ENCODE results near the gene OR5F1. TPM values are rescaled to one million over a fixed set of nuclear protein-coding genes. Genes with fewer than 3 reads are reported as not detected.

OR5F1 gene
- total and polyA plus RNA-seq, 7 donors, result not detected

Other genes starting within 250 kb of the OR5F1 start
- gene OR5D13, start 221.2 kb downstream of the OR5F1 start, total RNA-seq, result not detected
- gene OR5D13, start 221.2 kb downstream of the OR5F1 start, polyA plus RNA-seq, result not detected
- gene OR5D14, start 199.1 kb downstream of the OR5F1 start, total RNA-seq, result not detected
- not detected for gene OR5D14, start 199.1 kb downstream of the OR5F1 start, polyA plus RNA-seq
- not detected for gene OR5L1, start 183.3 kb downstream of the OR5F1 start, total RNA-seq
- not detected for gene OR5L1, start 183.3 kb downstream of the OR5F1 start, polyA plus RNA-seq
- gene OR5D18, start 175.0 kb downstream of the OR5F1 start, total RNA-seq, result not detected
- not detected for gene OR5D18, start 175.0 kb downstream of the OR5F1 start, polyA plus RNA-seq
- gene OR5L2, start 167.4 kb downstream of the OR5F1 start, total RNA-seq, result not detected
- gene OR5L2, start 167.4 kb downstream of the OR5F1 start, polyA plus RNA-seq, result not detected
- not detected for gene OR5D16, start 155.9 kb downstream of the OR5F1 start, total RNA-seq
- gene OR5D16, start 155.9 kb downstream of the OR5F1 start, polyA plus RNA-seq, result not detected
- gene TRIM51, start 111.3 kb downstream of the OR5F1 start, total RNA-seq, result not detected
- gene TRIM51, start 111.3 kb downstream of the OR5F1 start, polyA plus RNA-seq, result not detected
- not detected for gene OR5W2, start 80.0 kb downstream of the OR5F1 start, total RNA-seq
- not detected for gene OR5W2, start 80.0 kb downstream of the OR5F1 start, polyA plus RNA-seq
- gene OR5I1, start 58.2 kb downstream of the OR5F1 start, total RNA-seq, result not detected
- gene OR5I1, start 58.2 kb downstream of the OR5F1 start, polyA plus RNA-seq, result not detected
- not detected for gene OR10AG1, start 24.7 kb downstream of the OR5F1 start, total RNA-seq
- not detected for gene OR10AG1, start 24.7 kb downstream of the OR5F1 start, polyA plus RNA-seq
- not detected for gene OR5AS1, start 33.0 kb upstream of the OR5F1 start, total RNA-seq
- gene OR5AS1, start 33.0 kb upstream of the OR5F1 start, polyA plus RNA-seq, result under 1 TPM in 1 of 3 donors, not detected in 2; 0.01 TPM
- not detected for gene OR8I2, start 98.7 kb upstream of the OR5F1 start, total RNA-seq
- not detected for gene OR8I2, start 98.7 kb upstream of the OR5F1 start, polyA plus RNA-seq
- not detected for gene OR8H2, start 109.1 kb upstream of the OR5F1 start, total RNA-seq
- not detected for gene OR8H2, start 109.1 kb upstream of the OR5F1 start, polyA plus RNA-seq
- gene OR8H3, start 127.7 kb upstream of the OR5F1 start, total RNA-seq, result not detected
- gene OR8H3, start 127.7 kb upstream of the OR5F1 start, polyA plus RNA-seq, result not detected
- not detected for gene OR8J3, start 145.6 kb upstream of the OR5F1 start, total RNA-seq
- not detected for gene OR8J3, start 145.6 kb upstream of the OR5F1 start, polyA plus RNA-seq
- gene OR8K5, start 165.7 kb upstream of the OR5F1 start, total RNA-seq, result not detected
- gene OR8K5, start 165.7 kb upstream of the OR5F1 start, polyA plus RNA-seq, result not detected
- gene OR5J2, start 182.0 kb upstream of the OR5F1 start, total RNA-seq, result not detected
- gene OR5J2, start 182.0 kb upstream of the OR5F1 start, polyA plus RNA-seq, result not detected
- not detected for gene OR5T2, start 239.6 kb upstream of the OR5F1 start, total RNA-seq
- not detected for gene OR5T2, start 239.6 kb upstream of the OR5F1 start, polyA plus RNA-seq